RPMI8226 (cell line): ENCODE data around the gene PIH1D1.

ENCODE experiments used
- DNase-seq: peaks from one replicate; pipeline ENCODE4 v3.0.0-alpha.2; 2015

PIH1D1 gene

DNA sequence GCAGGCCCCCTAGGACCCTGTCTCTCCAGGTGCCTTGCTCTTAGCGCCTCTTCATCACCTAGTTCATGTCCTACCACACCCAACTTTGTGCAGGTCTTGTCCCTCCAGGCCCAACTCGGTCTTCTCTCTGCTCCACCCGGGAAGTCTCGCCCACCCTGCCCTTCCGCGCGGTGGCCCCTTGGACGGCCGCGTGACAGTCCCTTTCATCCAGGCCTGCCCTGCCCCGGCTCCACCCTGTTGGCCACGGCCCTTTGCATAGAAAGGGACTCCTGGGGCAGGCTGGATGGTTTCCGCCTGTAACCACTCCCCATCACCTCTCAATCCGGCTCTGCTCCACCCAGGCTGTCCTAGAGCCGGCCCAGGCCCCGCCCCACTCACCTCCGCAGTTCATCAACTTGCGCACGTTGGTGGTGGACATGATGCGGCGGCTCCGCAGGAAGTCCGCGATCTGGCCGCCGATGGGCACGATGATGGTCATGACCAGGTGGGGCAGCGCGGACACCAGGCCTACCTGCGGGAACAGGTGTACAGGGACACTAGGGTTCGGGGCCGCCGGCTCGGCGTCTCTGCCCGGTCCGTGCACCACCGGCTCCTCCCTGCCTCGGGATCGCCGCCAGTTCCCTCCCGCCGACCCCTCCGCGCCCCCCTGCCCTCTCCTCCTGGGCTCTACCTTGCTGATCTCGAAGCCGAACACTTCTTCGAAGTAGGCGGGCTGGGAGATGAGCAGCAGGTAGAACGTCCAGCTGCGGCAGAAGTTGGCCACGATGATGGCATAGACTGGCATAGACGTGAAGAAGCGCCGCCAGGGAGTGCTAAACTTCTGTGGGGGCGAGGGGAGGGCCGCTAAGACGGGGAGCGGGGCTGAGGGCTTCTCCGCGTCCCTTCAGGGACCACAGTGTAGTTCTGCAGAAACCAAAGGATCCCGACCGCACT is 19.2 kb downstream of the PIH1D1 start:
- DNase-seq, result peak; percentile 30

DNA sequence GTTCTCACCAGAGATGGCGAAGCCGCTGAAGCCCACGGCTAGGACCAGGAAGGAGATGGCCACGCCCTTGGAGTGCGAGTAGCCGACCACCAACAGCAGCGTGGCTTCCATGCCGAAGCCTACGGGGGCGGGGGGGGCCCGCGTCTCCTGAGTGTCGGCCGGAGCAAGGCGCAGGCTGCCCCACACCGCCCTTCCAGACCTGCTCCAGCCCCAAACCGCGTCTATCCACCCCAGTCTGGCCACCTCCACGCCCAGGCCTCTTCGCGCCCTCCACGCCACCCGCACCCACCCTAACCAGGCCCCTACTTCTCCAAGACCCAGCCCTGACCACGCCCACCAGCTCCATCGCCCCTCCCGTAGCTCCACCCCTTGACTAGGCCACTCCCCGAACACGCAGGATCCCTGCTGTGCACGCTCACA is 20.3 kb downstream of the PIH1D1 start:
- DNase-seq, result no peak

DNA sequence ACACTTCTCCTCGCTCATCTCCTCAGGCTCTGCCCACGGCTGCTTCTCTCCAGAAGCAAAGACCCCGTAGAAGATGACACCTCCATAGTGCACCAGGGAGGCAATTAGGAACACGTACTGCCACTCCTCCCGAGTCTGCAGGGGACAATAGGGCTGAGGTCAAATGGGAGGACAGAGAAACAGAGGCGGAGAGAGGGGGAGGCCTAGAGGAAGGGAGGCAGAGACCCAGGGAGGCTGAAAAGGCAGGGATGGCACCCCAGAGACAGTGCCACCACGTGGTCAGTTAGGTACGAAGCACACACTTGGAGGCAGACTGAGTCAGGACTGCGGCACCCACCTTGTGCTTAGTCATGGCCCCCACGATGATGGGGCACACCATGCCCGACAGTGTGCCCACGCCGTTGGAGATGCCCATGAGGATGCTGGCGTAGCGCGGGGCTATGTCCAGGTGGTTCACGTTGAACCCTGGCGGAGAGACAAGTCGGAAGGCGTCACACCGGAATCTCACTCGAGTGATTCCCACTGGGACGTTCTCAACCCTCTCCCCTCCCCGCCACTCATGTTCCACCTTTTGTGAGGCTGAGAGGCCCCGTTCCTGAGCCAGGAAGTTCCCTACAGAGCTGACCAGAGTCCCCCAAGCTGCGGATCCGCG is 20.8 kb downstream of the PIH1D1 start:
- DNase-seq, result peak; percentile 26

DNA sequence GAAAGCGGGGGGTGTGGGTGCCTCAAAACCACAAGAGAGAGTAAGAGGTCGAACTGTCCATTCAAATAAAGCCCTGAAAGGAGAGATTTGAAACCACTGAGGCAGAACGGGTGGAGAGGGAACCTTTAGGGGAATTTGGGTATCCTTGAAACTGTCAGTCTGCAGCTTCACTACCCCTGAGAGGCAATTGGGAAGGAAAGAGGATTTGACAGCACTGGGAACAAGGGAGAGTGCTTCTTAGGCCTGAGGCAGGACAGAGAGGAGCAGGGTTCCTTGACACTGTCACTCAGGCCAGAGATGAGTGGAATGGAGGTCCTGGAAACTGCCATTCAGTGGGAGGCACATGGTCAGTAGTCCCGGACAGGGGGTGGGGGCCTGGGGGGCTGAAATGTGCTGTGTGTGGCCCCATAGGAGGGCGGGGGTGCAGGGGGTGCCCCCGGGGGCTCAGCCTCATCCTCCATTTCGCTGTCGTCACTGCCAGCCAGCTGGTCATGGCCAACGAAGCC is 21.4 kb downstream of the PIH1D1 start:
- no peak for DNase-seq

DNA sequence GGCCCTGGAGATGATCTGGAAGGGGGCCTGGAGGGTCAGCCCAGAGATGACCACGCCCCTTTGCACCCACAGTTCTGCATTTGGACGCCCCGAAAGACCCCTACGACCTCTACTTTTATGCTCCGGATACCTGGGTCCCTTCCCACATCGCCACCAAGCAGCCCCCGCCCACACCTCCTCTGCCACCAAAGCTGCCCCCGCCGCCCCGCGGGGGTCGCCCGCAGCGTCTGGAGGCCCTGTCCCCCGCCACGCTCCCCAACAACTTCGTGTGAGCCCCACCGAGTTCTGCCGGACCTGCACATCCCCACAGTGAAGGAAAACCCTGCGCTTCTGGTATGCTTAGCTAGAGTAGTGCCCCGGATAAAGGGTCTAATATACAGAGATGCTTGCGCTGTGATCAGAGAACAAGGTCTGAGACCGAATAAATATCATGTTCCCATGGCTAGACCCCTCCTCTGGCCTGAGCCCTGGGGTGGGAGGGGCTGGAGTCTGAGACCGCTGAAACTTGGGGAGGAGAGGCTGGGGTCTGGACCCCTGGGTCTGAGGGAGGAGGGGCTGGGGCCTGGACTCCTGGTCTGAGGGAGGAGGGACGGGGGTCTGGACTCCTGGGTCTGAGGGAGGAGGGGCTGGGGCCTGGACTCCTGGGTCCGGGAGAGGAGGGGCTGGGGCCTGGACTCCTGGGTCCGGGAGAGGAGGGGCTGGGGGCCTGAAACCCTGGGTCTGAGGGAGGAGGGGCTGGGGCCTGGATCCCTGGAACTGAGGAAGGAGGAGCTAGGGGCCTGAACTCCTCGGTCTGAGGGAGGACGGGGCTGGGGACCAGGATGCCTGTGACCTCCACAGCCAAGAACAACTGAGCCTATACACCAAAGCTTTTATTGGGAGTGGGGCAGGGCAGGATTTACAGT is 22.8 kb downstream of the PIH1D1 start:
- no peak for DNase-seq

DNA sequence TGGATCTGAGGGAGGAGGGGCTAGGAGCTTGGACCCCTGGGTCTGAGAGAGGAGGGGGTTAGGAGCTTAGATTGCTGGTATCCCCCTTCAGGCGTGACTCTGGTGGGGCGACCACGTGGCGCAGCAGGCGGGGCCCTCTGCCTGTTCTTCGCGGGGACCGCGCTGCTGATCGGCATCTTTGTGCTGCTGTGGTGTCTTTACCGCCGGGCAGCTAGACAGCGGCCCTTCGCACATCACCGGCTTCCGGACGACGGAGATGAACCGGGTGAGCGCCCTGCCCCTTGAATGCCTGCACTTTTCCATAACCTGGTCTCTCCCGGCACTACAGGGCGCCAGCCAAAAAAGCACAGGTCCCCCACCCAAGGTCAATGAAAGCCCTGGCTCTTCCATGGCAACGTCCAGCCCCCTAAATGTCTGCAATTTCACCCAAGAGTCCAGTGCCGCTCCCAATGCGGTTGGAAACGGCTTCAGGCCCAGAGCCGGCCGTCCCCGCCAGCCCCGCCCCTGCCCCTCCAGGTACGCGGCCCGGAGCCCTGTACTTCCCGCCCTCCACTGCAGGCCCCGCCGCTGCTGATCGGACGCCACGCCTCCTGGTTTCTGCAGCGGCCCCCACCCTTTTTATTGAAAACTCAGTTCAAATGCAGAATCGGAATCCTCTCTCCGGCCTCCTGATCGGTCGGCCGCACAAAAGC is 23.6 kb downstream of the PIH1D1 start:
- DNase-seq, result peak; percentile 44

DNA sequence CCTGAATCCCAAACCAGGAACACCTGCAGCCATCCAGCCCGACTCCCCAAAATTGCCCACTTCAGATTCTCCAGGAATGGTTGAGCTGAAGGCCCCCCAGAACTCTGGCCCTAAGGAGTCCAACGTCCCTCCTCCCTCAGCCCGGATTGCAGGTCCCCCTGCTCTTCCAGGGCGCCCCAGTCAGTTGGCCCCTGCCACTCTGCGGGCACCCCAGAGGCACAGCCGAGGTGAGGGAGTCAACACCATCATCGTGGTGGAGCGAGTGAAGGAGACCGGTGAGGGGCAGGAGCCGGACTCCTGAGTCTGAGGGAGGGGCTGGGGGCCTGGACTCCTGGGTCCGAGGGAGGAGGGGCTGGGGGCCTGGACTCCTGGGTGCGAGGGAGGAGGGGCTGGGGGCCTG is 24.3 kb downstream of the PIH1D1 start:
- DNase-seq, result no peak

DNA sequence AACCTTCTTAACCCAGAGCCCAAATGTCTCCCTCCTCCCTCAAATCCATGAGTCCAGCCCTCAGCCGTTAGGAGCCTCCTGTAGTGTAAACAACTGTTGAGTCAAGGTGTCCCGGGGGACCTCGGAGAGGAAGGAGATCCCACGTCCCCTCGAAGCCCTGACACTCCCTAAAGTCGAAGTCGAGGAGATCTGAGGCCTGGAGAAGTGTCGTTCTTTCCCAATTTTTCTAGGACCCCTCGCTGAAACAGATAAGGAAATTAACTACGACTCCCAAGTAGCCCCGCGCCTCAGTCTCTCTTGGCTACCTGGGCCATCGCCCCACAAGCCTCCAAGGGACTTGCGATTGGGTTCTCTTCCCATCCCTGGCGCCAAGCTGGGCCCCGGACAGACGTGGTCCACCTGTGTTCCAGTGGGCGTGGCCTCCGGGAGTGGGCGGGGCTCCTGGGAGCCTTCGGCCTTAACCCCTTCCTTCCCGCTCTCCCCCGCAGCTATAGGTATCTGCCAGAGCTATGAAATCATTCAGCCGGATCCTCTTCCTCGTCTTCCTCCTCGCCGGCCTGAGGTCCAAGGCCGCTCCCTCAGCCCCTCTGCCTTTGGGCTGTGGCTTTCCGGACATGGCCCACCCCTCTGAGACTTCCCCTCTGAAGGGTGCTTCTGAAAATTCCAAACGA is 25.6 kb downstream of the PIH1D1 start:
- DNase-seq, result peak; percentile 42

DNA sequence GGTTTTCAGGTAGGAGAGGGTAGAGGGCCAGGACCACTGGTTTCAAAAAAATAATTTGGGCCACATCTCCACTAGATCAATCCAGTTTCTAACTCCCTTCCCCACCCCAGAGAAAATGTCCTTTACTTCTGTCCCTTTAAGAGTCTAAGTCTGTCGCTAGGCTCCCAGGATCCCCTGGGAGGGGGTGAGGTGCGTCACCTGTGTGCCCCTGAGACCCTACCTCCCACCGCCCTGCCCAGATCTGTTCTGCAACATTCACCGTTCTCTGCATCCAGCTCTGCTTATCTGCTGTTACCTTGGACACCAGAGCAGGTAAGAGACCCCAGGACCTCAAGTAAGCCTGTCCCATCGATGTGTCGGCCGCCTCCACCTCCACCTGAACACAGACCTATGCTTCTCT is 26.4 kb downstream of the PIH1D1 start, which contains the start of gene GFY:
Gene GFY (plus strand): TSS at position 211 of the 400 bp plus-strand sequence. CDS start 1,043 bp downstream, outside the sequence.
- no peak for DNase-seq

DNA sequence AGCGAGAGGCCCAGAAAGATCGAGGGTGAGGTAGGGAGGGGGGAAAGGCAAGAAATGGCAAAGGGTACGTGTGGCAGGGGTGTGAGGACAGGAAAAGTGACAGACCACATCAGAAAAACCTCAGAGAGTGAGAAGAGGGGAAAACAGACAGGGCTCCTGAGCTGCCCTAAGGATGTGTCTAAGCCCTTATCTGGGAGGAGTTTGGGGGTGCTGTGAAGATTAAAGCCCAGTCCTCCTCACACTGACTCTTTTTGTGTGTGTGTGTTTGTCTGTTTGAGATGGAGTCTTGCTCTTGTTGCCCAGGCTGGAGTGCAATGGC is 27.7 kb downstream of the PIH1D1 start:
- DNase-seq, result no peak

DNA sequence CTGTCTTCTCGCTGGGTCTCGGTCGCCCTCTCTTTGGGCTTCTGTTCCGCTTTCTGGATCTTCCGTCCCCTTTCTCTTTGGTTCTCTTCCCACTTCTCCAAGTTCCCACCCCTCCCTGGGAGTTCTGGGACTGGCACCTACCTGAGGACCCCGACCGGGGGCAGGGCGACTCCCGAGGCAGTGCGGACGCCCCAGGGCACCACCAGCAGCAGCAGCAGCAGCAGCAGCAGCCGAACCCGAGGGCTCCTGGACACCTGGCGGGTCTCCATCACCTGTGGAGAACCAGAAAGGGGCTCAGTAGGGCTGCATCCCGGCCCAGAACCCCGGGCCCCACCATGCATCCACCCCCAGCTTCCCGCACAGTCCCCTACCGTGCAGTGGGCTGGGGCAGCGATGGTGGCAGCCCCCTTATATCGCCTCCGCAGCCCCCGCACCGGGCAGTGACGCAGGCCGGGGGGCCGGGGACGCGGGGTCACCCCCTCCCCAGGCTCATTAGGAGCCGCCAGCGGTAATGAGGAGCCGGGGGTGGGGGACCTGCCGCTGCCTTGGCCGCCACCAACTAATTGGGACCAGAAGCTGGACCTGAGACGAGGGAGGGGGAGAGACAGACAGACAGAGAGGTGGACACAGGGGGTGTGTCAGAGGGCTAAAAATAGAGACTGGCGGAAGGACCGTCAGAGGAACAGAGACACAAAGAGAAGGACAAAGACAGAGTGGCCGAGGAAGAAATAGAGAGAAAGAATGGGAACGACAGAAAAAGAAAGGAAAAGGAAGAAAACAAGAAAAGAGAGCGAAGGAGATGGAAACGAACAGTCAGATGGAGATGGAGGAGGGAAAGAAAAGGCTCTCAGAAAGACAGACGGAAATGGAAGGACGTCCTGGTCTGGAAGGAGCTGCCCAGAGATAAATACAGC is 28.3 kb downstream of the PIH1D1 start, which contains the start of gene PTH2:
Gene PTH2 (minus strand): TSS at position 371 of the 914 bp plus-strand sequence. CDS start 102 bp downstream, at position 269.
- DNase-seq, result no peak

DNA sequence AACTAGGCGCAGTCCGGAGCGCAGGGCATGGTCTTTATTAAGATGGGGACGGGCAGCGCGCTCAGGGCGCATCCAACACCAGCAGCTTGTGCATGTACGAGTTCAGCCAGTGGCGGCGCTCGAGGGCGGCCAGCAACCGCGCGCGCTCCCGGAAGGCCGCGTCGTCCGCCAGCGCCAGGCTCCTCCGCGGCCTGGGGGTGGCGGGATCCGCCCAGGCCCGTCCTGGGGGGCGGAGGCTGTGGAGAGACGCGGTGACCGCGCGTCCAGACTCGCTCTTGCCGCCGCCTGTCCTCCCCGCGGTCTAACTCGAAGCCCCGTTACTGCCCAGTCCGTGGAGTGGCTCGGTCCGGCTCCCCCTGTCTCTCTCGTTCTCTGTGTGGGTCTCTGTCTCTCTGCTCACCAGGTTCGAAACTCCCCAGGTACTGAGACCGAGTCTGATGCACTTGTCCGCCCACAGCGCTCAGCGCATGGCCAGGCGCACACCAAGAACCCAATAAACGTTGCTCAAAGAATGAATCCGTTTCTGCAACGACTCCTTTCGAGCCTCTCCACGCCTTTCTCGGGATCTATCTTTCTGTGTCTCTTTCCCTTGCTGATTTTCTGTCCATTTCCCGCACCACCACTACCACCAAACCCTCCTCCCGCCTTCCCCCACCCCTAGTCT is 29.1 kb downstream of the PIH1D1 start:
- DNase-seq, result peak; percentile 68

DNA sequence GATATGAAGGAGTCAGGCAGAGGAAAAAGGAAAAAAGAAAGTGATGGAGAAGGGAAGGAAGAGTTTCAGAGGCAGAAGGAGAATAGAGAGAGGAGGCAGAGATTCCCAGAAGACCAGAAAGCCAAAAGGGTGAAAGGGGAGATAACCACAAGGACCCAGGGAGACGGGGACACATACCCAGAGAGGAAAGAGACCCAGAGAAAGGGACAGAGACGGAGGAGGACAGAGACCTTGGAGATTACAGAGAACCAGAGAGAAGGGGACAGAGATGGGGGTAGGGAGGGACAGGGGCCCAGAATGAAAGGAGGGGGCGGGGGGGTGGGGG is 29.8 kb downstream of the PIH1D1 start:
- DNase-seq, result no peak

DNA sequence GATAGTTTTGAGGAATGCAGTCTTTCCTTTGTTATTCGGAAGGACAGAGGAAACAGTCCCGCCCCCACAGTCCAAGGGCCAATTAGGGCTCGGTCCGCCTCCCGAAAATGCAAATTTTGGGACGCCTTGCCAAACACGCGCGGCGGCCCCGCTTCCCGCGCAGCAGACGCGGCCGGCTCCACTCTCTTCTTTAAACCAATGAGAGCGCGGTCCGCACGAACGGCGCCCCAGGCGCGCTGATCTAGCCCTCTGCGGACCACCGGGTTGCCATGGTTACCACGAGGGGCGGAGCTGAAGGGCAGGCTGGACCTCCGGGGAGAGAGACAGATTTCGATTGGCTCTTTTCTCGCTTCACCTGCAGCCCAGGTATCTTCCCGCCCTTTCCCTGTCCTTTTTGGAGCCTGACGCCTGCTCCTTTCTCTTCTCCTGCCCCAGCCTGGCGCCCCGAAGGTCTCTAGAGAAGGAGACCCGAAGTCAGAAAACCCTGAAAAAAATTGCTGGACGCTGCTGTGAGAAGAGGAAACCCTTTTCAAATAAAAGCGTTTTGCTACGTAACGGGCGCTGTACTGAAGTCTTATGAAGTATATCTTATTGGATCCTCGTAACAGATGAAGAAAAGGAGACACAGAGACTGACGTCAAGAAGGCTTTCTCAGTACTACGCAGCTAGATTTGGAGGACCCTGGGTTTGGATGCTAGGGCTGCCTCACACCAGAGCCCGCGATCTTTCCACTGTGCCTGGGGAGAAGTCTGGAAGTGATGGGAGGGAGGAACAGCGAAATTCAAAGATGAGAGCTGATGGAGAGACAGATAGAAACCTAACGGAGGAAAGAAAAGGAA is 30.4 kb downstream of the PIH1D1 start:
- DNase-seq, result peak; percentile 68

DNA sequence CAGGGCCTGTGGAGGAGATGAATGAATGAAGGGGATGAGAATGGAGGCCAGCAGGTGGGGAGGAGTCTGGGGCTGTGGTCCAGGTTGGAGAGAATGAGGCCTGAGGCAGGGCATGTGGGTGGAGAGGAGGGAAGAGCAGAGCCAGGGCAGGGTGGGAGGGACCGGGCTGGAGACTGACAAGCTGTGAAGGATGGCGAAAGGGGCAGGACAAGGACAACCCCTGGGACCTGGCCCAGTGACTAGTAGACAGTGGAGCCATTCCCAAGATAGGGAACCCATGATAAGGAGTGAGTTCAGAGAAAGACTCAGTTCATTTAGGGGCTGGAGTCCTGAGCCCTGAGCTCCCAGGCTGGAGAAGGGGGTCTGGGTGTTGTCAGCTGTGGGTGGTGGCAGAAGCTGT is 31.4 kb downstream of the PIH1D1 start:
- no peak for DNase-seq

DNA sequence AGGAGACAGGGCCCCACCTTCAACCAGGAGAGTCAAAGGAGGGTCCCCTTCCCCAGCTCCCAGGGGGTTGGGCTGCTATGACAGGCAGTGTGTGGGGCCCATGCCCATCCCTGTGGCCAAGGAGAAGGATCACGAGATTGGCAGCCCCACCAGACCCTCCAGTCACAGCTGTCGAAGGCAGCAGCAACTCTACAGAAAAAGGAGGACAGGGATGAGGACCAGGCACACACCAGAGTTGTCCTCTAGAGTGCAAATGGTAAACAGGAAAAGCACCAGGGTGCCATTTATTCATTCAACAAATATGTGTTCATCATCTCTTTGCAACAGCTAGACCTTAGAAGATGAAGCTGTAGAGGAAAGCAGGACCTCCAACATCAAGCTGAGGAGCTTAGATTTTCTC is 32.4 kb downstream of the PIH1D1 start:
- DNase-seq, result no peak

DNA sequence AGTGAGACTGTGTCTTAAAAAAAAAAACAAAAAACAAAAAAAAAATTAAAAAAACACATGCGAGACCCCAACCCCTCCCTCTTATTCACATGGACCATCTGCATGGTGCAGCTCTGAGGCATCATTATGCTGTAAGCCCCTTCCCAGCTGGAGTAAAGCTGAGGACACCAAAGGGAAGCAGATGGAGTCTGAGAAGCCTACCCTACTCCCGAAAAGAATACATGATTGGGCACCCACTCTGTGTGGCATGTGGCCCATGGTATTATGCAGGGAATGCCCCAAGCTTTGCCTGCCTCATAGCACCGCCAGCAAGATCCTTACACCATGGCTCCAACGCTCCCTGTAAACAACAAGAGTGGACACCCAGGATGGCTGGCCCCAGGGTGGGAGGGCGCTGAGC is 33.1 kb downstream of the PIH1D1 start:
- no peak for DNase-seq

DNA sequence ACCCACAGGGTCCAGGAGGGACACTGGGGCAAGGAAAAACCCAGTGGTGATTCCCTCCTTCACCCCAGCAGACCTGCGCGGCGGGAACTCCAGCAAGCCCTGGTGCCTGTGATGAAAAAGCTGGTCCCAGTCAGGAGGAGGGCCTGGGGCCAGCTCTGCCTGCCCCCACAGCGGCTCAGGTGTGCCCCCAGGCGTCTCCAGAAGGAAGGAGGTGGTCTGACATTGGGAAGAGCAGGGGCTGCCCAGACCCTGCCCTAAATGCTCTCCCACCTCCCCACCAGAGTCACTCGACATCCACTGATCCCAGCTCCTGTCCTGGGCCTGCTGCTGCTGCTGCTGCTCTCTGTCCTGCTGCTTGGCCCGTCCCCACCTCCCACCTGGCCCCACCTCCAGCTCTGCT is 34.5 kb downstream of the PIH1D1 start:
- no peak for DNase-seq

DNA sequence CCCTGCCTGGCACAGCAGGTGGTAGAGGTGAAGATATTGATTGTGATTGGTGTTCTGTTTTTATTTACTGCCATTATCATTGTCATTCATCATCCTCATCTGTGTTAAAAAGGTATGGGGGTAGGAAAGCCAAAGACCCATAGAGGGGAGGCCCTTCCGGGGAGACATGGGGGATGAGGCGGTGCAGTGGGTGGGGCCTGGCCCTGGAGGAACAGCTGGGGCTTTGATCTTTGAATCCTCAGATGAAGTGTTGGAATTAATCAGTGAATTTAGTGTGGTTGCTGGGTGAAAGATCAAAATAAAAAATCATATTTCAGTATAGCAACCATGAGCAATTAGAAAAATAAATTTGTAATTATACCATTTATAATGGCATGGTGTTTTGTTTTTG is 35.8 kb downstream of the PIH1D1 start:
- no peak for DNase-seq
